Thyroid gland (tissue), 4 donors: Measurements from ENCODE around the gene WWP2.

Source experiments
- CTCF ChIP-seq, 6 experiments: fragments of 200-600 bp in 3 of 6; fragments of 450-650 bp in 3 of 6; sonication (generic) in 3 of 6; IDR thresholded peaks; one replicate each; pipeline ENCODE4 v1.5.1; 2016 to 2019; ENCODE audit warnings: antibody characterized with exemption in 6 of 6, mild to moderate bottlenecking in 2 of 6, inconsistent platforms in 1 of 6, moderate library complexity in 1 of 6
- POLR2A ChIP-seq, 2 donors: fragments of 450-650 bp; IDR thresholded peaks; one replicate each; pipeline ENCODE4 v1.6.1; 2017; ENCODE audit warnings: antibody characterized with exemption in 2 of 2, mild to moderate bottlenecking in 2 of 2, moderate library complexity in 1 of 2

GRCh38 chr16:69754143-69754468 lies 8.0 kb upstream of the WWP2 start:
- TF ChIP-seq POLR2A (IDR thresholded peaks at IDR 0.05), result no peak
- no peak for TF ChIP-seq CTCF (IDR thresholded peaks at IDR 0.05)
